Aorta (tissue), 5 donors: ENCODE measurements around the gene ATXN7L1. TPM values are rescaled to one million over a fixed set of nuclear protein-coding genes. Genes with fewer than 3 reads are reported as not detected.

Source experiments
- ATAC-seq: fragments of 200-7000 bp; cut with Tn5 transposase; one replicate; pipeline ENCODE4 v1.9.1; 2022; ENCODE audit warnings: moderate library complexity; ENCODE audit not compliant: low FRiP score
- DNase-seq, 2 donors: peaks; one replicate each; pipeline ENCODE4 v3.0.0-alpha.2; 2020
- H3K27ac ChIP-seq, 2 donors: one replicate each; pipeline ENCODE4 v1.5.1; 2013; ENCODE audit warnings: low read length in 2 of 2, mild to moderate bottlenecking in 2 of 2, moderate library complexity in 2 of 2, control low read depth in 1 of 2, inconsistent platforms in 1 of 2, low read depth in 1 of 2
- H3K27me3 ChIP-seq, 2 donors: one replicate each; pipeline ENCODE4 v1.6.1; 2013; ENCODE audit warnings: control low read depth in 1 of 2, low read length in 1 of 2, mild to moderate bottlenecking in 1 of 2, moderate library complexity in 1 of 2; ENCODE audit not compliant: insufficient read depth in 2 of 2, control insufficient read depth in 1 of 2
- H3K36me3 ChIP-seq, 2 donors: one replicate each; pipeline ENCODE4 v1.6.1; 2013; ENCODE audit warnings: control low read depth in 1 of 2, low read length in 1 of 2, mild to moderate bottlenecking in 1 of 2; ENCODE audit not compliant: insufficient read depth in 2 of 2, control insufficient read depth in 1 of 2
- H3K4me1 ChIP-seq, 2 donors: one replicate each; pipeline ENCODE4 v1.6.1; 2013; ENCODE audit warnings: low read length in 2 of 2, control low read depth in 1 of 2, mild to moderate bottlenecking in 1 of 2, moderate library complexity in 1 of 2; ENCODE audit not compliant: insufficient read depth in 2 of 2, control insufficient read depth in 1 of 2
- H3K4me3 ChIP-seq, 2 donors: one replicate each; pipeline ENCODE4 v1.5.1; 2013; ENCODE audit warnings: low read length in 2 of 2, control low read depth in 1 of 2, mild to moderate bottlenecking in 1 of 2
- H3K9me3 ChIP-seq: one replicate; pipeline ENCODE4 v1.6.1; 2013; ENCODE audit warnings: mild to moderate bottlenecking, low read length; ENCODE audit not compliant: control insufficient read depth
- WGBS, 2 donors: extraction: QIAGEN DNeasy Blood & Tissue Kit; methylation state at CpG; one replicate each; pipeline ENCODE4 v1.1.7; 2013; 5-methylcytosine and 5-hydroxymethylcytosine counted together
- intact Hi-C, 2 donors: fragments of 100-400 bp; cut with DNase I; formaldehyde crosslinking; loops; one replicate each; pipeline versions ENCODE4 v1.14.2 to v1.15.0; 2022
- polyA plus RNA-seq, 2 donors: library from polyadenylated mRNA; stranded (reverse); fragments of 200-250 nt; gene quantifications; one replicate each; pipeline ENCODE4 v1.2.3, GENCODE V29; 2013
- total RNA-seq, 2 donors: library from RNA; stranded (reverse); fragmentation: NEBNext Ultra II Directional; extraction: Animal tissue kit (Norgen Biotek cat#: 25700); gene quantifications; one replicate each; pipeline ENCODE4 v1.2.1, GENCODE V29; 2021
- donor health status: healthy with polysubstance abuse.
- donor health status: Bipolar disorder and iron deficiency.
- donor health status: DM: no; HTN: no; CAD: no.
- donor health status: DM: no; HTN: no; CAD: no.
- donor health status: DM: yes; HTN: yes; CAD: no.

The ATXN7L1 gene
- total and polyA plus RNA-seq, 4 donors = 2.5 to 20.1 (median 8.4) TPM

DNA sequence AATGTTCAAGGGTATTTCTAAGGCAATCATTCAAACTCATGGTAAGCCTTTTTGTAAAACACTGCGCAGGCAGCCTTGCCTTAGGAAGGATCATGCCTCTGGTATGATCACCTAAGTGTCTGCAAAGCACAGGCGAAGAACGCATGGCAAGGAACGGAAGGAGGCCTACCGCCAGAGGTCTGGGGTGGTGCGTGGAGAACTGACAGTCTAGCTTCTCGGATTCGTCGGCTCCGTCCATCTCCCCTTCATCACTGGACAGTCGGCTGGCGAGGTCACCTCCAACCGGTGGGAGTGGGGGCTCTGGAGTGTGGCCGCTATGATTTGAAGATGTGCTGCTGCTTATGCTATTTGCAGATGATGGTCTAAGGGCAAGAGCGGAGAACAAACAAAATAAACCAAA, 252.5 kb downstream of the ATXN7L1 start:
- Histone ChIP-seq H3K9me3 (no peaks in the 10 kb centered on the region), H3K36me3 (peaks cover 0 to 5% of the 10 kb centered on the region in 2 donors), H3K4me3 (no peak overlapping the region), H3K27me3 (no peaks in the 10 kb centered on the region), H3K27ac (no peak overlapping the region), H3K4me1 (no peaks in the 10 kb centered on the region)
- no peak for DNase-seq
- 94 to 96% methylated on average over 15 of the region's 15 CpGs for WGBS, 2 donors
- ATAC-seq = no peak
- intact Hi-C loops = no loop called here

DNA sequence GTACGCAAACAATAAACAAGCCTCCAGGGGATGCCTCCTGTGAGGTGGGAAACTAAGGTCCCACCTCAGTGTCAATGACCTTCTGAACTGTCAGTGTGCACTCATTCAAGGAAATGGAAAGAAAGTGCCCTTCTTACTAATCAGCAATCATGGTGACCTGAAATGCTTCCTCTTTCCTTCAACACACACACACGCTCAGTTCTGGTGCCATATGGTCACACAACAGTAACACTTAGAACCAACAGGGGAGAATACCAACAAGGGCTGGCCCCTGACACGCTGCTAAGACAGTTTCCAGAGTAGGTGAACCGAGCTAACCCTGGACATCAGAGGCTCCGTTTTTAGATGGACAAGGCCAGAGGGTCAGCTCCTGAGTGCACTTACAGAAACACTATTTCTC, 253.0 kb downstream of the ATXN7L1 start:
- WGBS, 2 donors = 91 to 93% methylated on average over 5 of the region's 5 CpGs

DNA sequence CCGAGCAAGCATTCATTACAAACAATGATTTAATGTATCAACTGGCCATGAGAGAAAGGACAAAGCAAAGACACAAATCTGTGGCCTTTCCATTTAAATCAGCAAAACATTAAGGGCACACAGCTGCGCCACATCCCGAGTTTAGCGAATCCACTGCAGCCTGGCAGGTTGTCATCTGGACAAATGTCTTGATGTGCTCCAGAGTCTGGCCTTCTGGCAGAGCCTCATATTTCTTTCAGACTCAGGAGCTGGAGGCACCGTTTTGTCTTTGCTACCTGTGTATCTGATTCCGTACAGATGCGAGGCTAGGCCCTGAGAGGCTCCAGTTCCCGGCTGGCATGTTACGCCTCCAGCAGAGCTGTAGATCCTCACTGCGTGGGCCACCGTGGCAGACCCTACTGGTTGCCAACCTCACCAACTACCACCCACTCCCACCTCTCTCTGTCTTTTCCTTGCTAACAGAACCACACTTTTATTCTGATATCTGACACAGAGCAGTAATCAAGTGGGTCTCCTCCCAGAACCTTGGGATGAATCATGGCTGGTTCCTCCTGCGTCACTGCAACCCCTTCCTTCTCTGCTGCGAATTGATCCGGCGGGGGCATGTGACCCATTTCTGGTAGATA, 254.2 kb downstream of the ATXN7L1 start:
- Histone ChIP-seq H3K4me1 (no peaks in the 10 kb centered on the region), H3K27me3 (no peaks in the 10 kb centered on the region), H3K36me3 (peaks cover 0 to 5% of the 10 kb centered on the region in 2 donors), H3K4me3 (no peak overlapping the region), H3K27ac (no peak overlapping the region), H3K9me3 (no peaks in the 10 kb centered on the region)
- ATAC-seq = no peak
- 76 to 79% methylated on average over 15 of the region's 15 CpGs for WGBS, 2 donors
- DNase-seq = no peak
- intact Hi-C loops = no loop called here

More for the DNA sequence above, 253.0 kb downstream of the ATXN7L1 start:
- no peak overlapping the region for H3K27ac ChIP-seq
- no peaks in the 10 kb centered on the region for H3K27me3 ChIP-seq
- peaks cover 0 to 5% of the 10 kb centered on the region in 2 donors for H3K36me3 ChIP-seq
- no peak for ATAC-seq
- intact Hi-C loops = no loop called here
- H3K4me1 ChIP-seq = no peaks in the 10 kb centered on the region
- H3K9me3 ChIP-seq = no peaks in the 10 kb centered on the region
- no peak for DNase-seq
- no peak overlapping the region for H3K4me3 ChIP-seq

DNA sequence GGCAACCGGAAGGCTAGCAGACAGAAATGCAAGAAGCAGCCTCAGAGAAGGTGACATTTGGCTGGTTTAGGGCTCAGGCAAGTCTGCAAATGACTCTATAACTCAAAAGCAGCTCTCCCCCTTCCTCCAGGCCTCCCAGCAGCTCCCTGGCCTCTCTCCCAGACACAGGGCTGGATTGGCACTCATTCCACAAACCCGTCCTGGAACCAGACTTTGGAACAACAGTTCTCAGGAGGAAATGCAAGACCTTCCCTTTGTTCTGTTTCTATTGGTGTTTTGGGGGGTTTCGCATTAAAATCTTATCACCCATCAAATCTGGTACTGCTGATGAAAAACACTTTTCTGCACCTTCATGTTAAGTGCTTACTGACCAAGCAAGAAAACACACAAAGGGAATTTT, 254.8 kb downstream of the ATXN7L1 start:
- no peak overlapping the region for H3K4me3 ChIP-seq
- H3K36me3 ChIP-seq = peaks cover 0 to 5% of the 10 kb centered on the region in 2 donors
- H3K9me3 ChIP-seq = no peaks in the 10 kb centered on the region
- peak; percentile 50 for ATAC-seq
- DNase-seq = peak; percentile 50 to 58
- intact Hi-C loops = no loop called here
- no peaks in the 10 kb centered on the region for H3K27me3 ChIP-seq
- WGBS, 2 donors = 8 to 11% methylated on average over 3 of the region's 3 CpGs
- H3K27ac ChIP-seq = no peak overlapping the region
- no peaks in the 10 kb centered on the region for H3K4me1 ChIP-seq

DNA sequence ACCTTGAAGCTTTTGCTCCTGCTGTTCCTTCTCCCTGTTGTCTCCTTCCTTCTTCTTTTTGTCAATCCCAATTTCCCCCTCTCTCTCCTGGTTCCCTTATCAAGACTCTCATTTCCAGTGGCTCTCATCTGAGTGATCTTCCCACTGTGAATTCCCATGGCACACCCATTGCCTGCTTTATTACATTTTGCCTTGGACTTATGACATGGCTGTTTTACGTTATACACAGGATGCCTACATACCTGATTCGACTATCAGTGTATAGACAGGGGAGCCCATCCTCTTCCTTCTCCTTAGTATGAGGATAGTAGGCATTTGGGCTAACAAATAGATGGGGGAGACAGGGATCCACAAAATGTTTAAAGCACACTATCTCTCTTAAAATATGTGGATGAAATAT, 255.2 kb downstream of the ATXN7L1 start:
- ATAC-seq = no peak
- intact Hi-C loops = no loop called here
- H3K36me3 ChIP-seq = peaks cover 0 to 2% of the 10 kb centered on the region in 2 donors
- DNase-seq = no peak
- no peak overlapping the region for H3K27ac ChIP-seq
- 32 to 33% methylated on average over 2 of the region's 2 CpGs for WGBS, 2 donors
- no peaks in the 10 kb centered on the region for H3K9me3 ChIP-seq
- no peak overlapping the region for H3K4me3 ChIP-seq
- H3K27me3 ChIP-seq = no peaks in the 10 kb centered on the region
- no peaks in the 10 kb centered on the region for H3K4me1 ChIP-seq

DNA sequence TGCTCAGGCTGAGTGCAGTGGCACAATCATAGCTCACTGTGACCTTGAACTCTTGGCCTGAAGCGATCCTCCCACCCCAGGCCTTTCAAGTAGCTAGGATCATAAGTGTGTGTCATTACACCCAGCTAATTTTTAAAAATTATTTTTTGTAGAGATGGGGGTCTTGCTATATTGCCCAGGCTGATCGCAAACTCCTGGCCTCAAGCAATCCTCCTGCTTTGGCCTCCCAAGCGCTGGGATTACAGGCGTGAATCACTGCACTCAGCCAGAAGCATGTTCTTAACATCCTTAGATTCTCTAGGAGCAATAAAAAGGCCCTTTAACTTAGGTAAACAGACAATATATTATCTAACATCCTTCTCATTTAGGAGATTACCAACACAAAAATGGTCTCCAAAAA, 256.8 kb downstream of the ATXN7L1 start:
- WGBS, 2 donors = 96 to 98% methylated on average over 4 of the region's 4 CpGs
- DNase-seq (peak in 1 of 2 donors; percentile 14), ATAC-seq (no peak)
- intact Hi-C loops = no loop called here
- Histone ChIP-seq H3K9me3 (no peaks in the 10 kb centered on the region), H3K4me3 (no peak overlapping the region), H3K36me3 (peaks cover 0 to 2% of the 10 kb centered on the region in 2 donors), H3K4me1 (no peaks in the 10 kb centered on the region), H3K27ac (no peak overlapping the region), H3K27me3 (no peaks in the 10 kb centered on the region)

DNA sequence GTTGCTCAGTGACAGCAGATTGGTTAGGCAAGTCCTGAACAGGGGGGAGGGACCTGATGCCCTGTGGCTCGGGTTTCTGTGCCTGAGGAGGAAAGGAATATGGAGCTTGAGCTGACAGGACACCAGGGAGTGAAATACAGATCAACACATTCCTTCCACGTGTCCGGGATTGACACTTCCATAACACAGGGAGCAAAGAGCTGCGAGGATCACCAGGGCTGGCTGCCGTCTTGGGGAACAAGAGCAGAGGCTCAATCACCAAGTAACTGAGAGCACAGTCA, 258.4 kb downstream of the ATXN7L1 start:
- WGBS, 2 donors = 88 to 91% methylated on average over 5 of the region's 5 CpGs
- no peaks in the 10 kb centered on the region for H3K36me3 ChIP-seq

DNA sequence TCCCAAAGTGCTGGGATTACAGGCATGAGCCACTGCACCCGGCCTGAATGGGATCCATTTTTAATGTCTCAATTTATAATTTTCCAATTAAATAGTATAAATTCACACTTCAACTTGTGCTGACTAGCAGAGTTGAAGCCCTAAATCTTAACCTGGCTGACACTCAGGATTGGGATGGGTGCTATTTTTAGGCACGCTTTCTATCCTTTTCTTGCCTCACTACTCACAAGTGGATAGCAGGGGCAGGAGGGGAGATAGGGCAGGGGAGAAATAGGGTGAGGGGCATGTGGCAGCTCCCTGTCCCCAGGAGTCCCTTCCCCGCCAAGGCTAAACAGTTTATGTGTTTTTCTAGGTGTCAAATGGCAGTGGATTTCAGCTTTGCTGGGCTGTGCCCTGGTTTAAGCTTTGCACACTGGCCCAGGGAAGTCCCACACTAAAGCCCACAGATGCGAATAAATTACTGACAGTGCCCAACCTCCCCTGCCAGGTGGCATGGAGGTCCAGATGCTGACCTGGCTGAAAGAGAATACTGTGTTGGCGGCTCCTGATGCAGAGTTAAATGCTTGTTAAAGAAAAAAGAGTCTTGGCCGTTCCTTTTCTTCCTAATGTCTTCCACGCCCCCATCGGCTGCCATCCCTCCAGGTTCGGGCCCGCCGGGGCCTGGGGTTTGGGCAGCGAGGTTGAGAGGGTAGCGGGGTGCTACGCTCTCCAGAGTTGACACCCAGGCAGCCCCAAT, 259.0 kb downstream of the ATXN7L1 start:
- DNase-seq (peak in 1 of 2 donors; percentile 68), ATAC-seq (no peak)
- H3K27ac ChIP-seq = no peak overlapping the region
- intact Hi-C loops = no loop called here
- H3K4me3 ChIP-seq = no peak overlapping the region
- H3K27me3 ChIP-seq = no peaks in the 10 kb centered on the region
- 97% methylated on average over 14 of the region's 14 CpGs for WGBS, 2 donors
- no peaks in the 10 kb centered on the region for H3K4me1 ChIP-seq
- H3K9me3 ChIP-seq = no peaks in the 10 kb centered on the region
- H3K36me3 ChIP-seq = no peaks in the 10 kb centered on the region

More for the DNA sequence above, 258.4 kb downstream of the ATXN7L1 start:
- Histone ChIP-seq H3K27ac (no peak overlapping the region), H3K4me1 (no peaks in the 10 kb centered on the region), H3K27me3 (no peaks in the 10 kb centered on the region), H3K9me3 (no peaks in the 10 kb centered on the region), H3K4me3 (no peak overlapping the region)
- intact Hi-C loops = no loop called here
- ATAC-seq = no peak
- DNase-seq = peak in 1 of 2 donors; percentile 26

DNA sequence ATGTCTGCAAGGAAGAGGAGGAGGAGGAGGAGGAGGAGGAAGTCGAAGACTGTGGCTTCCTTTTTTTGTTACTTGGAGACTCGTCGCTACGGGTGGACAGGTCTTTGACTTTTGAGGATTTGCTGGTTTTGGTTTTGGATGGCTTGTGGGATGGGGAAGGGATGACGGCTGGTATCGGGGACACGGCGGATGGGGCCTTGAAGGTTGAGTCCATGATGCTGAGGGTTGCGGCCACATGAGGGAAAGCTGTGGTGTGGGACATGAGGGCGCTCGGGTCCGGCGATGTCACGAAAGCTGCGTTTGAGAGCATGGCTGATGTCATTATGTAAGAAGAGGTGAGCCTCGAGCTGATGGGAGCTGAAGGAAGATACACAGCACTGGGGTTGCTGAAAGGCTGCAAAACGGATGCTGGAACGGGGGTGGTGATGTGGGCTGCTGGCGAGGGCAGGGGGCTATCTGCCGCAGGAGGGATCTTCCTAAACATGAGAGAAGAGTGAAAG, 262.0 kb downstream of the ATXN7L1 start:
- intact Hi-C loops = no loop called here
- no peaks in the 10 kb centered on the region for H3K4me1 ChIP-seq
- no peak overlapping the region for H3K27ac ChIP-seq
- H3K9me3 ChIP-seq = no peaks in the 10 kb centered on the region
- no peak overlapping the region for H3K4me3 ChIP-seq
- no peaks in the 10 kb centered on the region for H3K27me3 ChIP-seq
- DNase-seq (no peak), ATAC-seq (no peak)
- 94 to 95% methylated on average over 20 of the region's 20 CpGs for WGBS, 2 donors
- no peaks in the 10 kb centered on the region for H3K36me3 ChIP-seq
